ENCODE results near the gene PLAAT3.

GRCh38 chr11:63530021-63530420, 84.2 kb downstream of the PLAAT3 start:
- TF ChIP-seq CTCF (IDR thresholded peaks at IDR 0.05; ENCODE audit: low read depth, low read length): no peak
- no peak for TF ChIP-seq EZH2phosphoT487 (IDR thresholded peaks at IDR 0.05; ENCODE audit: low read depth)
